ENCODE results near the gene WDR59. TPM values are rescaled to one million over a fixed set of nuclear protein-coding genes. Genes with fewer than 3 reads are reported as not detected.

WDR59 gene
- total and polyA plus RNA-seq, 9 of the 15 experiments (the other 6 are each of a cell fraction or from before 2014, with no cell fraction given): 12.7 to 126 (median 34.7) TPM

DNA sequence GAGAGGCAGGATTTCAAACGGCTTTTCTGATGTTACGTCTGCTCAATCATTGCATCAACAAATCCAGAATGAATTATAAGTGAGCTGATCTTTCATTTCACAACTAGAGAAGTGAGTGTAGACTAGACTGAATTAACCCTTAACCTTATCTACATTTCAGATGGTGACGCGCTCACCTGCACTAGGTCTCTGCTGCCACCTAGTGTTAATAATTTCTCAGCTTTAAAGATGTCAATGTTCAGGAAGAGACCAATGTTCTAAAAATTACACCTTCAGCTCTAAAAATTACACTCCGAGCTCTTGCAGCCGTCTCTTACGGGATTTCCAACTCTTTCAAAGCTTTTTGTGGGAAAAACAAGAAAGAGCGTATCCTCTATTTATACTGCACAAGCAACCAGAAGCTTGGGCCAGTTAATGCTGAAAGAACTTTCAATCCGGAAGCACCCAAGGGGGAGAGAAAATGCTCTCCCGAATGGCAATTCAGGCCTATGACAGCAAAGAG, 122.1 kb downstream of the WDR59 start (continued):
- TF ChIP-seq ZNF668 (CRISPR knock-in tag; IDR thresholded peaks at IDR 0.05) (no peak), FOXJ2 (tag; IDR thresholded peaks at IDR 0.05) (no peak), HOXB6 (CRISPR knock-in tag; IDR thresholded peaks at IDR 0.05; ENCODE audit: borderline replicate concordance) (no peak), ZNF696 (CRISPR knock-in tag; conservative IDR thresholded peaks at IDR 0.05) (no peak), TAF15 (IDR thresholded peaks at IDR 0.05; ENCODE audit: low read depth, low read length) (no peak), POLR2H (tag; IDR thresholded peaks at IDR 0.05; ENCODE audit: low read depth) (no peak), ARID2 (IDR thresholded peaks at IDR 0.05) (0 out of 2 replicates have a peak, but pooled peaks have one; percentile 44), TEAD4 (IDR thresholded peaks at IDR 0.05; ENCODE audit: low read length) (peak; percentile 51), TEAD4 (CRISPR knock-in tag; IDR thresholded peaks at IDR 0.05; ENCODE audit: borderline replicate concordance) (no peak), ZKSCAN1 (IDR thresholded peaks at IDR 0.05; ENCODE audit: low read depth, low read length) (no peak), TEAD1 (CRISPR knock-in tag; IDR thresholded peaks at IDR 0.05) (no peak), ATF1 (CRISPR knock-in tag; IDR thresholded peaks at IDR 0.05) (no peak), ATF1 (tag; IDR thresholded peaks at IDR 0.05) (peak; percentile 75), ZBTB8A (IDR thresholded peaks at IDR 0.05; ENCODE audit: partially characterized antibody) (no peak)
- TF ChIP-seq, protein P1, sequence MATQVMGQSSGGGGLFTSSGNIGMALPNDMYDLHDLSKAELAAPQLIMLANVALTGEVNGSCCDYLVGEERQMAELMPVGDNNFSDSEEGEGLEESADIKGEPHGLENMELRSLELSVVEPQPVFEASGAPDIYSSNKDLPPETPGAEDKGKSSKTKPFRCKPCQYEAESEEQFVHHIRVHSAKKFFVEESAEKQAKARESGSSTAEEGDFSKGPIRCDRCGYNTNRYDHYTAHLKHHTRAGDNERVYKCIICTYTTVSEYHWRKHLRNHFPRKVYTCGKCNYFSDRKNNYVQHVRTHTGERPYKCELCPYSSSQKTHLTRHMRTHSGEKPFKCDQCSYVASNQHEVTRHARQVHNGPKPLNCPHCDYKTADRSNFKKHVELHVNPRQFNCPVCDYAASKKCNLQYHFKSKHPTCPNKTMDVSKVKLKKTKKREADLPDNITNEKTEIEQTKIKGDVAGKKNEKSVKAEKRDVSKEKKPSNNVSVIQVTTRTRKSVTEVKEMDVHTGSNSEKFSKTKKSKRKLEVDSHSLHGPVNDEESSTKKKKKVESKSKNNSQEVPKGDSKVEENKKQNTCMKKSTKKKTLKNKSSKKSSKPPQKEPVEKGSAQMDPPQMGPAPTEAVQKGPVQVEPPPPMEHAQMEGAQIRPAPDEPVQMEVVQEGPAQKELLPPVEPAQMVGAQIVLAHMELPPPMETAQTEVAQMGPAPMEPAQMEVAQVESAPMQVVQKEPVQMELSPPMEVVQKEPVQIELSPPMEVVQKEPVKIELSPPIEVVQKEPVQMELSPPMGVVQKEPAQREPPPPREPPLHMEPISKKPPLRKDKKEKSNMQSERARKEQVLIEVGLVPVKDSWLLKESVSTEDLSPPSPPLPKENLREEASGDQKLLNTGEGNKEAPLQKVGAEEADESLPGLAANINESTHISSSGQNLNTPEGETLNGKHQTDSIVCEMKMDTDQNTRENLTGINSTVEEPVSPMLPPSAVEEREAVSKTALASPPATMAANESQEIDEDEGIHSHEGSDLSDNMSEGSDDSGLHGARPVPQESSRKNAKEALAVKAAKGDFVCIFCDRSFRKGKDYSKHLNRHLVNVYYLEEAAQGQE (IDR thresholded peaks at IDR 0.05; ENCODE audit: borderline replicate concordance): peak; percentile 90
- TF ChIP-seq, protein P1 (CRISPR knock-in tag; IDR thresholded peaks at IDR 0.05; ENCODE audit: low read depth): no peak
